Cardiac fibroblast (primary cell): ENCODE results near the gene ZSWIM8.

Experiments
- DNase-seq, 2 donors: peaks; one replicate each; pipeline versions ENCODE4 v3.0.0 to v3.0.0-alpha.2; 2010; ENCODE audit warnings: low read depth in 2 of 2
- H3K4me3 ChIP-seq, 2 donors: replicated peaks in 1 of 2; 1 replicate in 1 of 2; 2 replicates in 1 of 2; pipeline ENCODE4 v1.5.1; 2011; ENCODE audit warnings: low read depth in 2 of 2, low read length in 2 of 2, mild to moderate bottlenecking in 2 of 2, moderate library complexity in 1 of 2
- TF ChIP-seq, protein P1 (sequence below): IDR thresholded peaks from one replicate; pipeline ENCODE4 v1.5.1; 2011; ENCODE audit warnings: low read depth, mild to moderate bottlenecking, low read length, inconsistent platforms

Gene ZSWIM8

DNA sequence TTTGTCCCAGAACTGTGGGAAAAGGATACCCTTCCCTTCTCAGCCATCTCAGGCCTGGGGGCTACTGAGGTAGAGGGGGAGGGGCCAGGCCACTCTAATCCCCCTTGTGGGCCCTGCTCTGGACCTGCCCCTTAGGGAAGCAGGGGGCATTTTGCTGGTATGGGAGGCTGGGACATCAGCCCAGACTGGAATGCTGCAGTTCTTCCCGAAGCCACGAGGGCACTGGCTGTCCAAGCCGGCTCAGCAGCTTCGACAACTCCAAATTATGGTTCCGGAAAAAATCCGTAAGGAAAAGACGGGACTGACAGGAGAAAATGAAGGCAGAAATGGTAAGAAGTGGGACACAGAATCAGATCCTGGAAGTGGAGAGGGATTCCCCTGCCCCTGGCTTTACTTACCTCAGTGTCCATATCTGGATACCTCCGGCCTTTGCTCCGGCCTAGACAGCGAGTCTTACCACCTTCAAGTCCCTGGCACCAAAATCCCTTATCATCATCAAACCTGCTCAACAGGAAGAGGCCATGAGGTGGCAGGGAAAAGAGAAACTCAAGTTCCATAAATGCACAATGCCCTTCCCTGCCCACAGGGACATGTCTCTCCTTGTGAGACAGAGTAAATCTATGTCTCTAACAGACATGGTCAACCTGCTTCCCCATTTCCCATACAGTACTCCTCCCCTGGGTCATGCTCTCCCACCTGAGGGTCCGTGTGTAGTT is 17.0 kb downstream of the ZSWIM8 start:
- no peak overlapping the region for H3K4me3 ChIP-seq
- TF ChIP-seq, protein P1, sequence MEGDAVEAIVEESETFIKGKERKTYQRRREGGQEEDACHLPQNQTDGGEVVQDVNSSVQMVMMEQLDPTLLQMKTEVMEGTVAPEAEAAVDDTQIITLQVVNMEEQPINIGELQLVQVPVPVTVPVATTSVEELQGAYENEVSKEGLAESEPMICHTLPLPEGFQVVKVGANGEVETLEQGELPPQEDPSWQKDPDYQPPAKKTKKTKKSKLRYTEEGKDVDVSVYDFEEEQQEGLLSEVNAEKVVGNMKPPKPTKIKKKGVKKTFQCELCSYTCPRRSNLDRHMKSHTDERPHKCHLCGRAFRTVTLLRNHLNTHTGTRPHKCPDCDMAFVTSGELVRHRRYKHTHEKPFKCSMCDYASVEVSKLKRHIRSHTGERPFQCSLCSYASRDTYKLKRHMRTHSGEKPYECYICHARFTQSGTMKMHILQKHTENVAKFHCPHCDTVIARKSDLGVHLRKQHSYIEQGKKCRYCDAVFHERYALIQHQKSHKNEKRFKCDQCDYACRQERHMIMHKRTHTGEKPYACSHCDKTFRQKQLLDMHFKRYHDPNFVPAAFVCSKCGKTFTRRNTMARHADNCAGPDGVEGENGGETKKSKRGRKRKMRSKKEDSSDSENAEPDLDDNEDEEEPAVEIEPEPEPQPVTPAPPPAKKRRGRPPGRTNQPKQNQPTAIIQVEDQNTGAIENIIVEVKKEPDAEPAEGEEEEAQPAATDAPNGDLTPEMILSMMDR, result peak; percentile 23
- no peak for DNase-seq

DNA sequence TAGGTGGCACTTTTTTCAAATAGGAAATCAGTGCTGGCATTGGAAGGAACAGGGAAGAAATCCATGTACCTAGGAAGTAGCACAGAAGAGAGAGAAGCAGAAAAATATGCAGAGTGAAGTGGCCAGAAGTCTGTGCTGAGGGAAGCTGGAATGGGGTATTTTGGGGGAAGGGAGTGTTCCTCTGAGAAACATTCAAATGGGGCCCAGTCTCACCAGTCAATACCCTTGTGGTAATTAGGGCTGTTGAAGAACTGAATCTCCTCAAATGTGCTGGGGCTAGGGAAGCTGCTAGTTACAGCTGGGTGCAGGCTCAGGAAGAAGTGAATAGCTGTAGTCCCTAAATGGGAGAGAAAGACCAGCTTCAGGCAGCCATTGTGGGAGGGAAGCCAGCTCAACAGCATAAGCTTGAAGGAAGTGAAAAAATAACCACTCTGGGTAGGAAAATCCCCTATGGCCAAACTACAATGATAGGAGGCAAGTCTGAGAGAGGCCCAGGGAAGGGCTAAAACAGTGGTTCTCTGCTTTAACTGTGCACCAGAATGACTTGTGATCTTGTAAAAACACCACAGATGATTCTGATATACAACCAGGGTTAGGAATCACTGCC is 18.4 kb downstream of the ZSWIM8 start:
- no peak for DNase-seq
- no peak overlapping the region for H3K4me3 ChIP-seq
- TF ChIP-seq, protein P1, result no peak

DNA sequence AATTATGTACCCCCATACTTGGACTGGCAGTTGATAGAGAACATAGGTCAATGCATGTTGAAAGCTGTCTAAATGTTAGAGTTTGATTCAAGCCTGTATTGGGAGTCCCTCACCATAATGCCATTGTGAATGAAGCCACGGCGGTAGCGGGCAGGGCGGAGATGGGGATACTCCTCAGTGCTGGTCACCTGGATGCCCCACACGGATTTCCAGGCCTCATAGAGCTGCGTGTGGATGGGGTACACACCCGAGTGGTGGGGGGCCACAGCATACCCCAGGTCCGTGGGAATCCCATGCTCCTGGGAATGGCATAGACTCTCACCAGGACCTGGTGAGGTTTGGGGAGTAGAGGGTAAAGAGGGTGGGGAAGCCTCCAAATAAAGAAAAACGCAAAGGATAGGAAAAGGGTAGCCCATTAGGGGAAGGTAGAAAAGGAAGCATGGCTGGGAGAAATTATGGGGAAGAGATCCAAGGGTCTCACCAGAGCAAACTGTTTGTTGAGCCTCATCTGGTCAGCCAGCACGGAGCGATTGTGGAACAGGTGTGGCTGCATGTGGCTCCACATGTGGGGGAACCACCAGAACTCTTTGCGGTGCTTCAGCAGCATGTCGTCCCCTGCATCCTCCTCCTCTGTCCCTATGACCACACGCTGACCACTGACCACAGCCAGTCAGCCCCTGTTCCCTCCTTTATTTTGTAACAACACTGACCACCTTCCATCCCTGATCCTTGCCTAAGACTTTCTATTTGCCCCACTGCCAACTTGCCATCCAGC is 21.0 kb downstream of the ZSWIM8 start:
- no peak overlapping the region for H3K4me3 ChIP-seq
- no peak for DNase-seq
- TF ChIP-seq, protein P1, result no peak

DNA sequence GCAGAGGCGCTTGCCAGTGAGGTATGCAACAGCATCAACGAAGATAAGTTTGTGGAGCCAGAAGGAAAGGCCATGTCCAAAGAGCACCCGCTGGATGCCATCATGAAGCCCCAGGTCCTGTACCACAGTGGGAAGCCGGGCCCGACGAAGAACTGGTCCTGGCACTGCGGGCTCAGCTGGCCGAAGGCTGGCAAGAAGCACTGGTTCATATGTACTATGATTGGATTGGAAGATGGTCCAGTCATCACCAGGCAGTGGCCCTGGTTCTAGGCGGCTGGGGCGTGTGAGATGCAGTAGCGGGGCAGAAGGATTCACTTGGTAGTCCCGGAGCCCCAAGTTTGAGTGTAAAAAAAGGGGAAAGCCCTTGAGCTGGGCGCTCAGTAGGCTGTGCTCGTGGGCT is 22.1 kb downstream of the ZSWIM8 start:
- no peak overlapping the region for H3K4me3 ChIP-seq
- TF ChIP-seq, protein P1, result no peak
- no peak for DNase-seq

DNA sequence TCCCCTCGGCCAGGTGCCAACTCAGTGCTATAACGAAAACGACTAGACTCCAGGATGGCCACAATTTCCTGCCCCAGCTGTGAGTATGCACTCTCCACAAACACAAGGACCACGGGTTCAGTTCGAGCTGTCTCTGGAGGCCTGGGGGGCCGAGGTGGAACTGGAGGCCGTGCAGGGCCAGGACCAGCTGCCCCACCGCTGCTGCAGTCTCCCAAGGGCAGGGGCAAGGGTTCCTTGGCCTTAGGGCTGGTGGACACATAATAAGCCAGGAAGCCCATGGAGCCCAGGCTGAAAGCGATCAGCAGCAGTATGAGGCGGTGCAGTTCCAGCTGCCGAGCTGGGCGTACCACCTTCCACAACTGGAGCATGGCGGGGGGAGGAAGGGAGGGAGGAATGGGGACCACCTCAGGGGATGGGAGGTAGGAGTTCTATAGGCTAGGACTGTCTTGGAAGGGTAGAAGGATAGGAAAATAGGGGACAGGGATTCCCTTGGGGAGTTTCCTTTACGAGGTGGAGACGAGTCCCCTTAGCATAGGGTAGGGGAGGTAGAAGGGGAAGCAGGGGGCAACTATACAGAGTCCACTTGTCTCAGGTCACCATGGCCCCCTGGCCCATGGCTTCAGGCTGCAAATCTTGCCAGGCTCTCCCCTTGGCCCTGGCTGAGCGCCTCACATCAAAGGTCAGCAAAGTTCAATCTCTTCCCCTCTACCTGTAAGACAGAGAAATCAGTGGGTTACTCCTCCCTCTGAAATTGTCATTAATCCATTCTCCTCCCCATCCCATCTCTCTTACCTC is 22.8 kb downstream of the ZSWIM8 start:
- no peak for DNase-seq
- H3K4me3 ChIP-seq, result no peak overlapping the region
- TF ChIP-seq, protein P1, result no peak

DNA sequence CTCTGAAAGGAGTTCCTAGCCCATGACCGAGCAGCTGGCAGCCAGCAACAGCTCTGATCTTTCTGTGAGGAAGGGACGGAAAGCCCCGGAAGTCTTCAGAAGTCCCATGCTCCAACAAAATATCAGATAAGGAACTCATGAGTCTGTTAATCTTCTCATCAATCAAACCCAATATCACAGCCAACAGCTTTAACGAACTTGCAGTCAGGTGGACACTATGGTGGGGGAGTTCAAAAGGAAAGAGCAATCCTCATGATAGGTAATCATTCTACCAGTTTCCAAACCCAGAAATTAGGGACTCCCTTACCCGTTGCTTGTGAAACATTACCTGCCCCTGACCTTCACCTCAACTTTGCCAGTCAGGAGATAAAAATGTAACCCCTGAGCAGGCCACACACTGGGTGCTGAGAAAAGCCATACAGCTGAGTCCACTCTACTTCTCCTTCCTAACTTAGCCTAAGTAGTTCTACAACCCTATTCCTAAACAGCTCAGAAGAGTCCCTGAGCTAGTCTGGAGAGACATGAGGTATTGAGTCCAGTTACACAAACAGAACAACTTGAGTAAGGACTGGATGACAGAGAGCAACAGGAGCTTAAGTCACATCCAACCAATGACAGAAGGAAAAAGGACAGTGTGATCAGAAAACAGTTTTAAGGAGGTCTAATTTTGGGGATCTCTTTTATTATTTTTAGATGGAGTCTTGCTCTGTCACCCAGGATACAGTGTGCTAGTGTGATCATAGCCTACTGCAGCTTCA is 23.8 kb downstream of the ZSWIM8 start:
- no peak for DNase-seq
- no peak overlapping the region for H3K4me3 ChIP-seq
- TF ChIP-seq, protein P1, result no peak
